SU-DHL-6 (cell line): ENCODE measurements around the gene MCAM.

Experiments
- H2AFZ ChIP-seq: fragments of 200-600 bp; sonication (generic); 2 replicates; pipeline ENCODE4 v1.6.1; 2014; ENCODE audit warnings: low read depth, mild to moderate bottlenecking, moderate library complexity, mixed read lengths, antibody characterized with exemption, low read length; ENCODE audit not compliant: severe bottlenecking
- H3F3A ChIP-seq: fragments of 200-600 bp; shearing (Covaris generic); 2 replicates; pipeline ENCODE4 v1.6.0; 2016; ENCODE audit warnings: antibody characterized with exemption, mild to moderate bottlenecking; ENCODE audit not compliant: insufficient read depth
- H3K27ac ChIP-seq: fragments of 200-600 bp; sonication (generic); 2 replicates; pipeline ENCODE4 v1.5.1; 2016; ENCODE audit warnings: low read depth, mild to moderate bottlenecking, low read length, moderate library complexity, mixed read lengths
- H3K27me3 ChIP-seq: fragments of 200-600 bp; sonication (generic), shearing (Covaris generic); 2 replicates; pipeline ENCODE4 v1.6.0; 2014; ENCODE audit warnings: mild to moderate bottlenecking, low read length
- H3K36me3 ChIP-seq: fragments of 200-600 bp; sonication (generic); 2 replicates; pipeline ENCODE4 v1.6.1; 2014; ENCODE audit warnings: mild to moderate bottlenecking, low read length, mixed read lengths
- H3K4me2 ChIP-seq: fragments of 300-600, 200-600 bp; shearing (Covaris generic), sonication (generic); 2 replicates; pipeline ENCODE4 v1.6.0; 2014; ENCODE audit warnings: low read length, low read depth, mild to moderate bottlenecking; ENCODE audit not compliant: poor library complexity, severe bottlenecking
- H3K4me3 ChIP-seq: fragments of 200-600 bp; sonication (generic); 2 replicates; pipeline ENCODE4 v1.5.1; 2014; ENCODE audit warnings: antibody characterized with exemption, low read length, mild to moderate bottlenecking, mixed read lengths; ENCODE audit not compliant: insufficient read depth, poor library complexity, severe bottlenecking
- H3K79me2 ChIP-seq: fragments of 200-600 bp; sonication (generic); 2 replicates; pipeline ENCODE4 v1.6.1; 2014; ENCODE audit warnings: mild to moderate bottlenecking, low read length, moderate library complexity; ENCODE audit not compliant: insufficient read depth
- H3K9ac ChIP-seq: fragments of 200-600 bp; sonication (generic); 2 replicates; pipeline ENCODE4 v1.7.0; 2014; ENCODE audit warnings: mild to moderate bottlenecking, low read length
- H3K9me2 ChIP-seq: fragments of 200-600 bp; sonication (generic); replicated peaks from 2 replicates; pipeline ENCODE4 v1.6.1; 2014; ENCODE audit warnings: low read length; ENCODE audit not compliant: insufficient read depth
- H3K9me3 ChIP-seq: fragments of 200-600 bp; sonication (generic); 2 replicates; pipeline ENCODE4 v1.6.1; 2014; ENCODE audit warnings: low read length, mixed read lengths; ENCODE audit not compliant: insufficient read depth
- H4K20me1 ChIP-seq: fragments of 200-600 bp; sonication (generic); 2 replicates; pipeline ENCODE4 v1.6.1; 2014; ENCODE audit warnings: low read depth, mild to moderate bottlenecking, antibody characterized with exemption, low read length, moderate library complexity, mixed read lengths
- EZH2phosphoT487 ChIP-seq: fragments of 200-600 bp; sonication (generic), shearing (Covaris generic); conservative IDR thresholded peaks from 2 replicates; pipeline ENCODE4 v1.6.1; 2018; ENCODE audit warnings: mild to moderate bottlenecking, antibody characterized with exemption, low read length, moderate library complexity, mixed read lengths
- TF ChIP-seq, protein P1 (sequence below): fragments of 200-600 bp; sonication (generic); IDR thresholded peaks from one replicate; pipeline ENCODE4 v1.5.1; 2017; ENCODE audit warnings: antibody characterized with exemption, mild to moderate bottlenecking, low read length, moderate library complexity; ENCODE audit not compliant: insufficient read depth, poor library complexity, severe bottlenecking

Gene MCAM

DNA sequence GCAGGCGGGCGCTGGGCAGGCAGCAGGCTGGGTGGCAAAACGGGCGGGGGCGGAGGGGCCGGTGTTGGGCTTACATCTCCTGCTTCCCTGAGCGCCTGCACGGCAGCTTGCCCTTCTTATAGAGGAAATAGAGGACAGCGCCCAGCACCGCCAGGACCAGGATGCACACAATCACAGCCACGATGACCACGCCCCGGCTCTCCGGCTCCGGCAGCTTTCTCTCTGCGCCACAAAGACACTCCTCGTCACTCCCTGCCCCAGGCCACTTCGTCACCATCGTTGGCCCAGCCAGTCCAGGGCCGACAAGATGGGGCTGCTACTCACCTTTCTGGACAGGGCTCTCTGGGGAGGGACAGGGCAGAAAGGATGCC is 6.3 kb downstream of the MCAM start:
- Histone ChIP-seq H3K27ac (no peak overlapping the region), H2AFZ (no peak overlapping the region), H3K4me2 (no peak overlapping the region), H3K27me3 (no peaks in the 10 kb centered on the region), H3K9ac (no peak overlapping the region), H3K4me3 (no peak overlapping the region), H3K9me2 (no peaks in the 10 kb centered on the region), H3F3A (no peaks in the 10 kb centered on the region), H3K9me3 (no peaks in the 10 kb centered on the region), H3K79me2 (no peaks in the 10 kb centered on the region), H4K20me1 (no peaks in the 10 kb centered on the region), H3K36me3 (no peaks in the 10 kb centered on the region; the same call in 1 of the 2 replicates)
- TF ChIP-seq EZH2phosphoT487: no peak
- TF ChIP-seq, protein P1, sequence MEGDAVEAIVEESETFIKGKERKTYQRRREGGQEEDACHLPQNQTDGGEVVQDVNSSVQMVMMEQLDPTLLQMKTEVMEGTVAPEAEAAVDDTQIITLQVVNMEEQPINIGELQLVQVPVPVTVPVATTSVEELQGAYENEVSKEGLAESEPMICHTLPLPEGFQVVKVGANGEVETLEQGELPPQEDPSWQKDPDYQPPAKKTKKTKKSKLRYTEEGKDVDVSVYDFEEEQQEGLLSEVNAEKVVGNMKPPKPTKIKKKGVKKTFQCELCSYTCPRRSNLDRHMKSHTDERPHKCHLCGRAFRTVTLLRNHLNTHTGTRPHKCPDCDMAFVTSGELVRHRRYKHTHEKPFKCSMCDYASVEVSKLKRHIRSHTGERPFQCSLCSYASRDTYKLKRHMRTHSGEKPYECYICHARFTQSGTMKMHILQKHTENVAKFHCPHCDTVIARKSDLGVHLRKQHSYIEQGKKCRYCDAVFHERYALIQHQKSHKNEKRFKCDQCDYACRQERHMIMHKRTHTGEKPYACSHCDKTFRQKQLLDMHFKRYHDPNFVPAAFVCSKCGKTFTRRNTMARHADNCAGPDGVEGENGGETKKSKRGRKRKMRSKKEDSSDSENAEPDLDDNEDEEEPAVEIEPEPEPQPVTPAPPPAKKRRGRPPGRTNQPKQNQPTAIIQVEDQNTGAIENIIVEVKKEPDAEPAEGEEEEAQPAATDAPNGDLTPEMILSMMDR: no peak

DNA sequence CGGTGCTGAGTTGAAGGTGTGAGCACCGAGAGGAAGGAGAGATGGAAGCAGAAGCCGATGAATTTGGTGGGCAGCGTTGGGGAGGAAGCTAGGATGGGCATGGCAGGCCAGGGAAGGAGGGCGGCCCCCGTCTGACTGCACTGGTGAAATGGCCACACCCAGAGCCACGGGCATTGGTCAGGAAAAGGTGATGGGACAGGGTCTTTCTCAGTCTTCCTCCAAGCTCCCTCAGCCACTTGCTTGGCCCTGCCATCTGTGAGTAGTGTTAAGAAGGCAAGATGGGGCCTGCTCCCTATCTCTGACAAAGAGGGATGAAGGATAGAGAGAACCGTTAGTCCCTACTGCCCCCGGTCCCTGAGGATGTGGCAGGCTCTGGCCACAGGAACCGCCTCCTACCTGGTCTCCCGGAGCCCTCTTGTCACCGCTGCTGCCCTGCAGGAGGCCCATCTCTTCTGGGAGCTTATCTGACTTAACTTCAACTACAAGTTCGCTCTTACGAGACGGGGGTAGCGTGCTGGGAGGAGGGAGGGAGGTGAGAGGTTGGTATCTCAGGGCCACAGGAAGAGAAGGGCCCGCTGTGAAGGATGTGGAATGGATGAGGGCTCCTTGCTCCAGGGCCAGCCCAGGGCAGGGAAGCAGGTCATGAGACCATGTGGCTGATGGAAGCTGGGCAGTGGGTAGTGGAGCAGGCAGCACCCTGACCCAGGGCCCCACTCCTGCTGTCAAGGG is 6.8 kb downstream of the MCAM start:
- Histone ChIP-seq H4K20me1 (no peaks in the 10 kb centered on the region), H3K27me3 (no peaks in the 10 kb centered on the region), H3K9ac (no peak overlapping the region), H3K4me3 (no peak overlapping the region), H3K27ac (no peak overlapping the region), H3K79me2 (no peaks in the 10 kb centered on the region), H3K4me2 (no peak overlapping the region), H3F3A (no peaks in the 10 kb centered on the region), H3K9me3 (no peaks in the 10 kb centered on the region), H3K9me2 (no peaks in the 10 kb centered on the region), H2AFZ (no peak overlapping the region), H3K36me3 (no peaks in the 10 kb centered on the region; the same call in 1 of the 2 replicates)
- TF ChIP-seq EZH2phosphoT487: no peak
- TF ChIP-seq, protein P1: no peak

DNA sequence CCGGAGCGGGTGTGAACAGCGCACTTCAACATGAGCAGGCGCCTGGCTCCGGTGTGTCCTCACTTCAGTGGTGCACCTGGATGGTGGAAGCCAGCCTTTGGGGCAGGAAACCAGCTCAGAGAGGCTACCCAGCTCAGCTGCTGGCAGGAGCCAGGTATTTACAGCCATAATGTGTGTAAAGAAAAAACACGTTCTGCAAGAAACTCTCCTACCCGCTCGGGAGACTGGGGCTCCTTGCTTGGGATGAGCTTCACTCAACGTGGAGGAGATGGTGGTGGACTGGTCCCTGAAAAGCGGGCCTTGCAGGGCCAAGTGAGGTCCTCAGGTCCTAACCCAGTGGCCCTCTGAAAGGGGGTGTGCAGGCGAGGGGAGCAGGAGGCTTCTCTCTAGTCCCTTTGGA is 7.5 kb downstream of the MCAM start:
- no peak overlapping the region for H3K4me3 ChIP-seq
- H3K27ac ChIP-seq: no peak overlapping the region
- H3K27me3 ChIP-seq: no peaks in the 10 kb centered on the region
- H3K36me3 ChIP-seq: no peaks in the 10 kb centered on the region; the same call in 1 of the 2 replicates
- H3F3A ChIP-seq: no peaks in the 10 kb centered on the region
- no peaks in the 10 kb centered on the region for H3K9me2 ChIP-seq
- H3K9me3 ChIP-seq: no peaks in the 10 kb centered on the region
- TF ChIP-seq, protein P1: no peak
- no peak for TF ChIP-seq EZH2phosphoT487
- no peaks in the 10 kb centered on the region for H3K79me2 ChIP-seq
- no peak overlapping the region for H2AFZ ChIP-seq
- no peak overlapping the region for H3K9ac ChIP-seq
- no peak overlapping the region for H3K4me2 ChIP-seq
- no peaks in the 10 kb centered on the region for H4K20me1 ChIP-seq
